Measurements from ENCODE around the gene GRPEL1. TPM values are rescaled to one million over a fixed set of nuclear protein-coding genes. Genes with fewer than 3 reads are reported as not detected.

GRPEL1 gene
- total RNA-seq, 1 donor from 2014 or later: 14.0 TPM

GRCh38 chr4:7111441-7111840, 43.6 kb upstream of the GRPEL1 start:
- no peaks in the 10 kb centered on the region for H3K9me3 Mint-ChIP-seq (ENCODE audit: unreplicated experiment)
- peaks cover 3% of the 10 kb centered on the region for H3K27me3 Mint-ChIP-seq (ENCODE audit: unreplicated experiment)
- no peak for DNase-seq
- H3K27ac Mint-ChIP-seq (ENCODE audit: unreplicated experiment): no peak overlapping the region
- H3K4me3 Mint-ChIP-seq (ENCODE audit: unreplicated experiment): no peak overlapping the region
- peaks cover 9% of the 10 kb centered on the region for H3K36me3 Mint-ChIP-seq (ENCODE audit: unreplicated experiment)
- H3K4me1 Mint-ChIP-seq (ENCODE audit: low read depth, unreplicated experiment): peaks cover 1% of the 10 kb centered on the region
- no peak for TF ChIP-seq CTCF (IDR thresholded peaks at IDR 0.05; ENCODE audit: partially characterized antibody, unreplicated experiment)

- Mint-ChIP-seq H3K27me3 (ENCODE audit: unreplicated experiment) (peaks cover 6% of the 10 kb centered on the region), H3K9me3 (ENCODE audit: unreplicated experiment) (peaks cover 1% of the 10 kb centered on the region), H3K4me1 (ENCODE audit: low read depth, unreplicated experiment) (peaks cover 1% of the 10 kb centered on the region), H3K27ac (ENCODE audit: unreplicated experiment) (no peak overlapping the region), H3K4me3 (ENCODE audit: unreplicated experiment) (no peak overlapping the region), H3K36me3 (ENCODE audit: unreplicated experiment) (peaks cover 11% of the 10 kb centered on the region)
- DNase-seq: no peak
- TF ChIP-seq CTCF (IDR thresholded peaks at IDR 0.05; ENCODE audit: partially characterized antibody, unreplicated experiment): no peak
These were observed 42.7 kb upstream of the GRPEL1 start for GRCh38 chr4:7110546-7110945.

- Mint-ChIP-seq H3K4me3 (ENCODE audit: unreplicated experiment) (no peak overlapping the region), H3K27me3 (ENCODE audit: unreplicated experiment) (peaks cover 6% of the 10 kb centered on the region), H3K36me3 (ENCODE audit: unreplicated experiment) (peaks cover 14% of the 10 kb centered on the region), H3K9me3 (ENCODE audit: unreplicated experiment) (peaks cover 8% of the 10 kb centered on the region), H3K27ac (ENCODE audit: unreplicated experiment) (no peak overlapping the region), H3K4me1 (ENCODE audit: low read depth, unreplicated experiment) (peaks cover 1% of the 10 kb centered on the region)
- TF ChIP-seq CTCF (IDR thresholded peaks at IDR 0.05; ENCODE audit: partially characterized antibody, unreplicated experiment): no peak
- DNase-seq: no peak
These were observed 41.3 kb upstream of the GRPEL1 start for GRCh38 chr4:7109169-7109568.

- Mint-ChIP-seq H3K27me3 (ENCODE audit: unreplicated experiment) (peaks cover 6% of the 10 kb centered on the region), H3K36me3 (ENCODE audit: unreplicated experiment) (peaks cover 14% of the 10 kb centered on the region), H3K4me3 (ENCODE audit: unreplicated experiment) (no peak overlapping the region), H3K27ac (ENCODE audit: unreplicated experiment) (no peak overlapping the region), H3K4me1 (ENCODE audit: low read depth, unreplicated experiment) (peaks cover 1% of the 10 kb centered on the region), H3K9me3 (ENCODE audit: unreplicated experiment) (peaks cover 8% of the 10 kb centered on the region)
- TF ChIP-seq CTCF (IDR thresholded peaks at IDR 0.05; ENCODE audit: partially characterized antibody, unreplicated experiment): no peak
- no peak for DNase-seq
These were observed 40.8 kb upstream of the GRPEL1 start for GRCh38 chr4:7108660-7109059.

DNA sequence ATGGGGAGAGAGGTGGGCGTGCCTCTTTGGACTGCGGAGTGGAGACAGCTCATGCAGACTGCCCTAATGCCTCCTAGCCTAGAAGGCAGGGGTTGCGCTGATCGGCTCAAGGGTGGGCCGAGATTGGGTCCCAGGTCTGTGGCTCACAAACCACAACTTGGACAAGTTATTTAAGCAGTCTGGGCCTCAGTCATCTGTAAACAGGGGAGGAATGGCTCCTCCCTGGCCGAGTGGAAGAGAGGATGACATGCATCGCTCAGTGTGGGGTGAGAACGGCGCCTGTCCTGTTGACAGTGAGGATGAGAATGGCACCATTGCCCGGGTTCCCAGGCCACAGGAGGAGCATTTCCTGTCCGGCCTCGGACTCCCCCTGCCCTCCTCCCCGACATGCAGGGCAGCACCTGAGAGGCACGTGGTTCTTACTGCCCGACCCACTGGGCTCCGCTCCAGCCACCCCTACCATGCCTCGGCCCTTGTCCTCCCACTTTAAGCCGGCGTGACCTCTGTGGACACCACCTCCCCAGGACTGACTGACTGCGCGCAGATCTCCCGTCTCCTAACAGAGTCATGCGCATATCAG, 40.3 kb upstream of the GRPEL1 start:
- peaks cover 14% of the 10 kb centered on the region for H3K36me3 Mint-ChIP-seq (ENCODE audit: unreplicated experiment)
- H3K27me3 Mint-ChIP-seq (ENCODE audit: unreplicated experiment): peaks cover 6% of the 10 kb centered on the region
- H3K4me3 Mint-ChIP-seq (ENCODE audit: unreplicated experiment): no peak overlapping the region
- peaks cover 9% of the 10 kb centered on the region for H3K9me3 Mint-ChIP-seq (ENCODE audit: unreplicated experiment)
- no peak for TF ChIP-seq CTCF (IDR thresholded peaks at IDR 0.05; ENCODE audit: partially characterized antibody, unreplicated experiment)
- DNase-seq: no peak
- peaks cover 3% of the 10 kb centered on the region for H3K4me1 Mint-ChIP-seq (ENCODE audit: low read depth, unreplicated experiment)
- no peak overlapping the region for H3K27ac Mint-ChIP-seq (ENCODE audit: unreplicated experiment)
